Activated CD4-positive, alpha-beta memory T cell treated with anti-CD3 and anti-CD28 coated beads for 36 hours (primary cell): ENCODE results near the gene OXLD1. TPM values are rescaled to one million over a fixed set of nuclear protein-coding genes. Genes with fewer than 3 reads are reported as not detected.

Source experiments
- CTCF ChIA-PET: fragments of 350-600 bp; sonication (Branson Sonifier 250); formaldehyde crosslinking; loops from one replicate; lab custom pipeline; 2021; ENCODE audit warnings: antibody characterized with exemption, inconsistent platforms; lab: Charles Lee
- POLR2A ChIA-PET: fragments of 350-600 bp; sonication (Branson Sonifier 250); formaldehyde crosslinking; loops from one replicate; lab custom pipeline; 2021; ENCODE audit warnings: antibody characterized with exemption; lab: Charles Lee
- DNase-seq: peaks from one replicate; pipeline ENCODE4 v3.0.0-alpha.2; 2020
- H3K27ac Mint-ChIP-seq: one replicate; pipeline ENCODE4 v1.8.0; 2021; ENCODE audit warnings: mixed read lengths
- H3K27me3 Mint-ChIP-seq: one replicate; pipeline ENCODE4 v1.8.0; 2021; ENCODE audit warnings: mixed read lengths
- H3K36me3 Mint-ChIP-seq: one replicate; pipeline ENCODE4 v1.8.0; 2021; ENCODE audit warnings: mixed read lengths
- H3K4me1 Mint-ChIP-seq: one replicate; pipeline ENCODE4 v1.8.0; 2021; ENCODE audit warnings: low read depth, mixed read lengths
- H3K4me3 Mint-ChIP-seq: one replicate; pipeline ENCODE4 v1.8.0; 2021; ENCODE audit warnings: mild to moderate bottlenecking, mixed read lengths
- H3K9me3 Mint-ChIP-seq: one replicate; pipeline ENCODE4 v1.8.0; 2021; ENCODE audit warnings: mixed read lengths
- intact Hi-C: fragments of 100-400 bp; cut with micrococcal nuclease; formaldehyde crosslinking; loops from one replicate; pipeline ENCODE4 v1.15.1; 2023
- total RNA-seq, 2 experiments: library from RNA; stranded (reverse); gene quantifications; one replicate each; pipeline ENCODE4 v1.2.3, GENCODE V29; 2021

OXLD1 gene
- total RNA-seq, 2 experiments from 2014 or later = 49.6 to 57.7 TPM

GRCh38 chr17:81644976-81645952 lies 21.1 kb downstream of the OXLD1 start:
- no peak for DNase-seq
- ChIA-PET POLR2A (no interaction called here), CTCF (no interaction called here)
- no peak overlapping the region for H3K27ac Mint-ChIP-seq
- H3K27me3 Mint-ChIP-seq = peaks cover 17% of the 10 kb centered on the region
- H3K9me3 Mint-ChIP-seq = no peaks in the 10 kb centered on the region
- no peaks in the 10 kb centered on the region for H3K36me3 Mint-ChIP-seq
- intact Hi-C loops = no loop called here
- H3K4me1 Mint-ChIP-seq = no peaks in the 10 kb centered on the region
- no peak overlapping the region for H3K4me3 Mint-ChIP-seq

- CTCF ChIA-PET = no interaction called here
- Mint-ChIP-seq H3K27me3 (peaks cover 14% of the 10 kb centered on the region), H3K4me3 (no peak overlapping the region), H3K27ac (no peak overlapping the region), H3K36me3 (no peaks in the 10 kb centered on the region), H3K9me3 (no peaks in the 10 kb centered on the region), H3K4me1 (no peaks in the 10 kb centered on the region)
- DNase-seq = no peak
- POLR2A ChIA-PET = no interaction called here
- intact Hi-C loops = no loop called here
Measured at GRCh38 chr17:81644496-81644895, 21.9 kb downstream of the OXLD1 start.

GRCh38 chr17:81641825-81642489 lies 24.4 kb downstream of the OXLD1 start:
- POLR2A ChIA-PET = no interaction called here
- CTCF ChIA-PET = no interaction called here
- no peaks in the 10 kb centered on the region for H3K9me3 Mint-ChIP-seq
- DNase-seq = no peak
- H3K4me3 Mint-ChIP-seq = no peak overlapping the region
- intact Hi-C loops = no loop called here
- no peaks in the 10 kb centered on the region for H3K27me3 Mint-ChIP-seq
- no peak overlapping the region for H3K27ac Mint-ChIP-seq
- H3K4me1 Mint-ChIP-seq = peaks cover 2% of the 10 kb centered on the region
- H3K36me3 Mint-ChIP-seq = no peaks in the 10 kb centered on the region

- no peak overlapping the region for H3K27ac Mint-ChIP-seq
- CTCF ChIA-PET = no interaction called here
- no peaks in the 10 kb centered on the region for H3K9me3 Mint-ChIP-seq
- H3K4me3 Mint-ChIP-seq = no peak overlapping the region
- intact Hi-C loops = no loop called here
- no peaks in the 10 kb centered on the region for H3K27me3 Mint-ChIP-seq
- H3K4me1 Mint-ChIP-seq = peaks cover 13% of the 10 kb centered on the region
- POLR2A ChIA-PET = no interaction called here
- peaks cover 3% of the 10 kb centered on the region for H3K36me3 Mint-ChIP-seq
- DNase-seq = no peak
Measured at GRCh38 chr17:81640011-81640410, 26.4 kb downstream of the OXLD1 start.

- no peak for DNase-seq
- POLR2A ChIA-PET = no interaction called here
- Mint-ChIP-seq H3K4me1 (peaks cover 19% of the 10 kb centered on the region), H3K27me3 (no peaks in the 10 kb centered on the region), H3K4me3 (no peak overlapping the region), H3K27ac (no peak overlapping the region), H3K36me3 (peaks cover 3% of the 10 kb centered on the region), H3K9me3 (no peaks in the 10 kb centered on the region)
- intact Hi-C loops = no loop called here
- CTCF ChIA-PET = no interaction called here
Measured at GRCh38 chr17:81638683-81639082, 27.7 kb downstream of the OXLD1 start.

GRCh38 chr17:81636505-81637288 lies 29.7 kb downstream of the OXLD1 start, which contains the start of the genes NPLOC4 and TSPAN10:
Gene NPLOC4, minus strand, starts transcription at chr17:81637112. Its CDS starts 182 bp downstream, at chr17:81636930.
Gene TSPAN10, plus strand, starts transcription at chr17:81637196. Its CDS starts 5,217 bp downstream, at chr17:81642413.
- intact Hi-C loops = loop anchor here (2.0 kb wide), 1 partner anchor 28 kb away; no protein-coding TSS in a partner anchor

GRCh38 chr17:81635973-81636504 lies 30.4 kb downstream of the OXLD1 start:
- intact Hi-C loops = loop anchor here (2.0 kb wide), 1 partner anchor 29 kb away; no protein-coding TSS in a partner anchor
- CTCF ChIA-PET = no interaction called here
- DNase-seq = peak; percentile 19
- Mint-ChIP-seq H3K4me3 (peak overlapping the region; percentile 95), H3K9me3 (no peaks in the 10 kb centered on the region), H3K27ac (peak overlapping the region; percentile 82), H3K4me1 (peaks cover 27% of the 10 kb centered on the region), H3K27me3 (no peaks in the 10 kb centered on the region), H3K36me3 (peaks cover 6% of the 10 kb centered on the region)
- POLR2A ChIA-PET = interaction anchor here (0.6 to 1.3 kb wide), 2 partner anchors 47 to 89 kb away, joined by 4 to 5 read pairs; partner anchors contain the start of genes ARL16 and HGS

More at GRCh38 chr17:81636505-81637288, 29.7 kb downstream of the OXLD1 start, which contains the start of the genes NPLOC4 and TSPAN10:
- H3K27me3 Mint-ChIP-seq = no peaks in the 10 kb centered on the region
- ChIA-PET POLR2A (interaction anchor here (0.6 to 1.3 kb wide), 4 partner anchors 29 to 128 kb away, joined by 4 to 8 read pairs (median 4); partner anchors contain the start of genes ARL16, CCDC137, HGS and OXLD1), CTCF (interaction anchor here (0.9 kb wide), 1 partner anchor 384 kb away, joined by 3 read pairs; no protein-coding TSS in a partner anchor)
- DNase-seq = peak; percentile 88
- peak within 1 kb of the TSS; percentile 82 for H3K27ac Mint-ChIP-seq
- peak within 1 kb of the TSS; percentile 95 for H3K4me3 Mint-ChIP-seq
- H3K4me1 Mint-ChIP-seq = peaks cover 27% of the 10 kb centered on the region
- H3K36me3 Mint-ChIP-seq = peaks cover 6% of the 10 kb centered on the region
- no peaks in the 10 kb centered on the region for H3K9me3 Mint-ChIP-seq

GRCh38 chr17:81635431-81635830 lies 31.0 kb downstream of the OXLD1 start:
- peak overlapping the region; percentile 49 for H3K27ac Mint-ChIP-seq
- peak overlapping the region; percentile 95 for H3K4me3 Mint-ChIP-seq
- no peaks in the 10 kb centered on the region for H3K27me3 Mint-ChIP-seq
- intact Hi-C loops = no loop called here
- ChIA-PET CTCF (no interaction called here), POLR2A (no interaction called here)
- H3K4me1 Mint-ChIP-seq = peaks cover 27% of the 10 kb centered on the region
- no peaks in the 10 kb centered on the region for H3K9me3 Mint-ChIP-seq
- peaks cover 6% of the 10 kb centered on the region for H3K36me3 Mint-ChIP-seq
- peak; percentile 13 for DNase-seq

- Mint-ChIP-seq H3K27me3 (no peaks in the 10 kb centered on the region), H3K36me3 (peaks cover 28% of the 10 kb centered on the region), H3K27ac (peak overlapping the region; percentile 14), H3K9me3 (no peaks in the 10 kb centered on the region), H3K4me1 (peaks cover 24% of the 10 kb centered on the region), H3K4me3 (no peak overlapping the region)
- intact Hi-C loops = no loop called here
- ChIA-PET POLR2A (interaction anchor here (1.3 kb wide), 1 partner anchor 34 kb away, joined by 5 read pairs; no protein-coding TSS in a partner anchor), CTCF (interaction anchor here (1.1 to 1.5 kb wide), 2 partner anchors 17 to 30 kb away, joined by 3 to 12 read pairs; no protein-coding TSS in a partner anchor)
- no peak for DNase-seq
Measured at GRCh38 chr17:81631482-81631881, 34.9 kb downstream of the OXLD1 start.

GRCh38 chr17:81630274-81630673 lies 36.1 kb downstream of the OXLD1 start:
- peaks cover 34% of the 10 kb centered on the region for H3K36me3 Mint-ChIP-seq
- ChIA-PET POLR2A (interaction anchor here (0.6 to 0.7 kb wide), 3 partner anchors 17 to 57 kb away, joined by 3 read pairs; no protein-coding TSS in a partner anchor), CTCF (interaction anchor here (1.1 to 1.3 kb wide), 2 partner anchors 15 to 45 kb away, joined by 3 to 4 read pairs; no protein-coding TSS in a partner anchor)

More at GRCh38 chr17:81630274-81630673, 36.1 kb downstream of the OXLD1 start:
- DNase-seq = no peak
- Mint-ChIP-seq H3K27ac (no peak overlapping the region), H3K4me3 (no peak overlapping the region), H3K4me1 (peaks cover 14% of the 10 kb centered on the region), H3K9me3 (no peaks in the 10 kb centered on the region), H3K27me3 (no peaks in the 10 kb centered on the region)
- intact Hi-C loops = no loop called here
